ENCODE results near the gene AMOTL2.

AMOTL2 gene

DNA sequence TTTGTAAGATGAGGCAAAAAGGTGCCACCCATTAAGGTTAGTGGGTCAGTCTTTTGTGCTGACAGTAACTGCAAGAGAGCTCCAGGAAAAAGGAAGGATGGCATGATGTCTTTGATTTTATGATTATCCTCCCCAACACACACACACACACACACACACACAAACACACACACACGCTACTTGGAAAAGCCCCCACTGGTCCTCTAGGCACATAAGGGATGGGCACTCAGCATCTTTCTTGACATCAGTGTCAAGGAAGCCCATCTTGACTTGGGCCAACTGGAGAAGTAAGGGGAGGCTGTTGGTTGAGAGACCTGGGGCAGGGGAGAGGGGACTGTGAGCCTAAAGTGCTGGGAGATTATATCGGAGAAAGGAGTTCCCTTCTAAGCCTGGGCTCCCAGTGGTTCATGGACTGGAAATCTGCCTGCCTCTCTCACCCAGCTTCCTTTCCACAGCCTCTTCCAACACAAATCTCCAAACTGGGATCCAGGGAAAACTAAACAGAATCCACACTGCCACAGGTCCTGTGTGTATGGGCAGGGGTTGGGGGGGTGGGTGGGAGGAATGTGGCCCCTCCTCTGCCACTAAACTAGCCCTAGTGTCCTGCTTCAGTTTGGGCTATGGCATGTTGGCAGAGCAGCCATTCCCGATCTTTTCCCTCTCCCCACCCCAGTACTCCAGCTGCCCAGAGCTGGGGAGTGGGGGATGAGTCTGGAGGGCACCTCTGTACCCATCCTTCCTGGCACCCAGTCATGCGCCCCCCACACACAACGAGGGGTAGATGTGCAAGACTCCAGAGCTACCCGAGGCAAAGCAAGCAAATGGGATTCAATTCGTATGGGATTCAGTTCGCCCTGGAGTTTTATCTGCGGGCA is 1.6 kb downstream of the AMOTL2 start:
- H3K4me1 ChIP-seq (ENCODE audit: control insufficient read depth, insufficient read depth, low read length): peaks cover 8% of the 10 kb centered on the region
- peaks cover 23% of the 10 kb centered on the region for H3K36me3 ChIP-seq (ENCODE audit: control insufficient read depth, insufficient read depth, low read length)
- no CpG with 5 or more reads among the region's 9 CpGs for WGBS (ENCODE audit: insufficient coverage, insufficient read length)
- no peaks in the 10 kb centered on the region for H3K9me3 ChIP-seq (ENCODE audit: control insufficient read depth, insufficient read depth, low read length)
- peaks cover 3% of the 10 kb centered on the region; the same call in 1 of the 2 replicates for H3K27me3 ChIP-seq (ENCODE audit: control insufficient read depth, insufficient read depth, low read length)
- H3K27ac ChIP-seq (ENCODE audit: low read length): no peak overlapping the region
- DNase-seq (ENCODE audit: low read depth, low spot score): no peak
- H3K4me3 ChIP-seq (ENCODE audit: low read length): peak overlapping the region; percentile 92; the same call in 1 of the 2 replicates

DNA sequence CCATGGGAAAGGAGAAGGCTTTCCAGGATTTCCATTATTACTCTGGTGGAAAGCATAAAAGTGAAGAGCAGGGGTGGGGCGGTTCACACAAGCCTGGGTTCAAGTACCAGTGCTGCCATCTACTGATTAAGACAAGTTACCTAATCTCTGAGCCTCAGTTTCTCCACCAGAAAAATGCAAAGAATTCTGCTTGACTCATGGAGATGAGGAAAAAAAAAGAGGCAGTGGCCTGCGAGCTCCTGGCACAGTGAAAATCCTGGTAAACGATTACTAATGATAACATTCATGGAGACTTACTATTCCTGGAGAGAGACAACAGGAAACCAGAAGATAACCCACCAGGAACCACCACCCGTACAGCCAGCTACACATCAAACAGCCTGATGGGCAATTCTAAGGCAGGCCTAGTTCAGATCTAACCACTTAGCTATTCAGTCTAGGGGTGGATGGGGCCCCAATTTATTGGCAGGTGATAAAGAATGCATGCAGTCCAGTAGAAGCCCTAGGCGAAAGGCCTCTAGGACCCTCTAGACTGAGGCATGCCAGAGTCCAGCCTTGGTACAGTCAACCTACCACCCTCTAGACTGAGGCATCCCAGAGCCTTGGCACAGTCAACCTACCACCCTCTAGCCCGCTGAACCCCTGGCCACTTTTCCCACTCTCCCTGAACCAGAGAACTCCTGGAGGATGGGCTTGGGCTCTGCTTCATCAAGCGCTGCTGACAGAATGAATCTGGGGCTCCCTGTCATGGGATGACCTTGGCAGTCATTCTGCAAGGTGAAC is 2.5 kb downstream of the AMOTL2 start:
- H3K27ac ChIP-seq (ENCODE audit: low read length): no peak overlapping the region
- H3K4me3 ChIP-seq (ENCODE audit: low read length): no peak overlapping the region
- peaks cover 2% of the 10 kb centered on the region; the same call in 1 of the 2 replicates for H3K27me3 ChIP-seq (ENCODE audit: control insufficient read depth, insufficient read depth, low read length)
- H3K36me3 ChIP-seq (ENCODE audit: control insufficient read depth, insufficient read depth, low read length): peaks cover 32% of the 10 kb centered on the region
- no CpG with 5 or more reads among the region's 7 CpGs for WGBS (ENCODE audit: insufficient coverage, insufficient read length)
- no peaks in the 10 kb centered on the region for H3K9me3 ChIP-seq (ENCODE audit: control insufficient read depth, insufficient read depth, low read length)
- H3K4me1 ChIP-seq (ENCODE audit: control insufficient read depth, insufficient read depth, low read length): peaks cover 8% of the 10 kb centered on the region
- no peak for DNase-seq (ENCODE audit: low read depth, low spot score)

DNA sequence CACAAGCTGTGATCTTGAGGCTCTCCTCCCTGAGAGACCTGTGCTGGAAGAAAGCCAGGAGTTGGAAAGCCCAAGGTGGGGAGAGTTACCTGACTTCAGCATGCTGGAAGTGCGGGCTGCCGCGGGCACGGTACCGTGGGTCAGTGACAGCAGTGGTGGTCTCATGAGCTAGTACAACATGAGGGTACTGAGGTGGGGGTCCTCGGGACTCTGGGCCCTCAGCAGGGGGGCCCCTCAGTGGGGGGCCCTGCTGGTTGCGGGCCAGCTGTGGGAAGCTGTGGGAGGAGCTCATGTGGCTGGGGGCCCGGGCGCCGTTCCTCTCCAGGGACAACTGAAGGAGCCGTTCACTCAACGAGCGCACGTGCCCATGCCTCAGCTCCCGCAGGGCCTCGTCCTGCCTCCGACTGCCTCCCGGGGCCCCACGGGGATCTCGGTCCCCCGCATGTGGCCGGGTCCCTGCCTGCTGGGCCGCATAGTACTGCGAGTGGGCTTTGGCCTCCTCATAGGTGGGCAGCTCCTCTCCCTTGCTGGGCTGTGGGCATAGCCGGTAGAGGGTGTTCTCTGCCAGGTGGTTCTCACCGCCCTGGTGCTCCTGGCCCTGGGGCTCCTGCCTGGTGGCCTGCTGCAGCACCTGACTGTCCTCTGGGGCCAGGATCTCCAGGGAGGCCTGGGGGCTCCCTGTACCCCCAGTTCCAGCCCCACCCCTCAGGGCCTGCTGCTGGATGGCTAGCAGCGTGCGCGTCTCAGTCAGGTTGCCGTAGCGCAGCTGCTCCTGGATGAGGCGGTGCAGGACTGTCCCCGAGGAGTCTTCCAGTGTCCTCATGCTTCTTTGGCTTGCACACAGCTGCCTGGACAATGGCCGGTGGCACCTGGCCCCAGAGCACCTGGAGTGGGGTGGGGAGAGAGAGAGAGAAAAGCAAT is 3.4 kb downstream of the AMOTL2 start:
- no CpG with 5 or more reads among the region's 34 CpGs for WGBS (ENCODE audit: insufficient coverage, insufficient read length)
- Histone ChIP-seq H3K4me3 (ENCODE audit: low read length) (no peak overlapping the region), H3K27me3 (ENCODE audit: control insufficient read depth, insufficient read depth, low read length) (no peaks in the 10 kb centered on the region; the same call in 1 of the 2 replicates), H3K27ac (ENCODE audit: low read length) (no peak overlapping the region), H3K4me1 (ENCODE audit: control insufficient read depth, insufficient read depth, low read length) (peaks cover 8% of the 10 kb centered on the region), H3K9me3 (ENCODE audit: control insufficient read depth, insufficient read depth, low read length) (no peaks in the 10 kb centered on the region), H3K36me3 (ENCODE audit: control insufficient read depth, insufficient read depth, low read length) (peaks cover 35% of the 10 kb centered on the region)
- DNase-seq (ENCODE audit: low read depth, low spot score): no peak

DNA sequence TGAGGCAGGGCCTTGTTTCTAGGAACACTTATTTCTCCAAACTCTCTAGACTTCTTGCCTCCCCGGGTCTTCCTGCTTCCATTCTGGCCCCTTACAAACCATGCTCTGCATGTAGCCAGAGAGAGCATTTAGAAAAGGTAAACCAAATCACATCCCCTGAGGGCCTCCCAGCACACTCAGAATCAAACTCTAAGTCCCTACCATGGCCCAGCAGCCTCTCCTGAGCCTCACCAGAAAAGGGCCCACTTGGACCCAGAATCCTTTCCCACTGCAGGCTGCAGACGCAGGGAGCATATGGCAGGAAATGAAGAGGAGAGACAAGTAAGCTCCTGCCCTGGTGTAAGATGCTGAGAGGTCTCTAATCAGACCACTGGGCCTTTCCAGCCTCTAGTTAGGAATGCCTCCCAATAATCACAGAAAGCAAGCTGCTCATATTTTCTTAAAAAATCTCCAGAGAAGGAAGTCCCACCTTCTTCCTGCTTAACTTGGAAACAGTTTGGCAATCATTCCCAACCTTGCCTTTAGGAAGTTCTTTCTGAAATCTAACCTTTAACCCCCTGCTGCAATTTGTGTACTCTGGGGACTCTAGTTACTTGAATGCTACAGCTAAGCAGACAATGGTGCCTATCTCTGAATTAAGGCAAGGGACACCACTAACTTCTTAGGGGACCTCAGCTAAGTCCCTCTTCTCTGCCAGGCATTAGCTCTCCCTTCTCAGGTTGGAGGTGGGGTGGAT is 4.2 kb downstream of the AMOTL2 start:
- Histone ChIP-seq H3K4me1 (ENCODE audit: control insufficient read depth, insufficient read depth, low read length) (peaks cover 12% of the 10 kb centered on the region), H3K27me3 (ENCODE audit: control insufficient read depth, insufficient read depth, low read length) (no peaks in the 10 kb centered on the region), H3K4me3 (ENCODE audit: low read length) (no peak overlapping the region), H3K36me3 (ENCODE audit: control insufficient read depth, insufficient read depth, low read length) (peaks cover 41% of the 10 kb centered on the region), H3K9me3 (ENCODE audit: control insufficient read depth, insufficient read depth, low read length) (no peaks in the 10 kb centered on the region), H3K27ac (ENCODE audit: low read length) (no peak overlapping the region)
- WGBS (ENCODE audit: insufficient coverage, insufficient read length): no CpG with 5 or more reads among the region's 2 CpGs
- DNase-seq (ENCODE audit: low read depth, low spot score): no peak

DNA sequence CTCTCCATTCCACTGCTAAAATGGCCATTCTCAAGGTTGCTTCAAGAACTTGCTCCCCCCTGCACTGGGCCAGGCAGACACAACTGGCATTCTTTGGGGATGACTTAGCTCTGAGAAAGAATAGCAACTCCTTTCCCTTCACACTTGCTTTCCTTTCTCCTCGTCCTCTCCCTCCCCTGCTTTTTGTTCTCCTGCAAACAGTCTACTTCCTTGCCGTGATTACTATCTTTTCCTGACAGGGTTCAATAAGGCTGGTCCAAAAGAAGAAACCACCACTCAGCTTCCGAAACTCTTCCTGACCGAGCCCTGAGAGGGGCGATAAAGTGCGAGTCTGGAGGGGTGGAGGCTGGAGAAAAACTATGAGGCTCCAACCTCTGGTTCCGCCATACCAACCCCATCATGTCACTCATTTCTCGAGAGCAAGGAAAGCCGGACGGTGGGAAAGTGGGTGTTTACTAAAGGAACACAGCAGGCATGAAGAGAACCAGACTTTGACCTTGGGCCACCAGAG is 5.0 kb downstream of the AMOTL2 start:
- Histone ChIP-seq H3K4me3 (ENCODE audit: low read length) (no peak overlapping the region), H3K36me3 (ENCODE audit: control insufficient read depth, insufficient read depth, low read length) (peaks cover 41% of the 10 kb centered on the region), H3K9me3 (ENCODE audit: control insufficient read depth, insufficient read depth, low read length) (no peaks in the 10 kb centered on the region), H3K27ac (ENCODE audit: low read length) (no peak overlapping the region), H3K27me3 (ENCODE audit: control insufficient read depth, insufficient read depth, low read length) (no peaks in the 10 kb centered on the region), H3K4me1 (ENCODE audit: control insufficient read depth, insufficient read depth, low read length) (peaks cover 15% of the 10 kb centered on the region)
- WGBS (ENCODE audit: insufficient coverage, insufficient read length): no CpG with 5 or more reads among the region's 10 CpGs
- no peak for DNase-seq (ENCODE audit: low read depth, low spot score)

DNA sequence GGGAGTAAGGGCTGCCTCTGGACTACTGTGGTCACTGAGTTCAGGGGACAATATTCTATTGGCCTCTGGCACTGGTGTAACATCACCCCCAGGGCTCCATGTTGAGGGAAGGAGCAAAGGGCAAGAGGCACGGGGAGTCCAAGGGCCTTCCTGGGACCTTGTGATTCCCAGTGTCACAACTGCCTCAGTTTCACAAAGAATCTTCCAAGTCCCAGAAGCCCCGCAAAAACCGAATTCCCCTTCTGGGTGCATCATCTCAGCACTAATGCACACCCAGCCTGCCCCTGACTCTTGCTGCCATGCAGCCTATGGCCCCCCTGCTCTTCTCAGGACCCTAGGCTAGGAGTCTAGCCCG is 5.5 kb downstream of the AMOTL2 start:
- no peaks in the 10 kb centered on the region for H3K27me3 ChIP-seq (ENCODE audit: control insufficient read depth, insufficient read depth, low read length)
- H3K4me3 ChIP-seq (ENCODE audit: low read length): no peak overlapping the region
- DNase-seq (ENCODE audit: low read depth, low spot score): no peak
- no CpG with 5 or more reads among the region's 4 CpGs for whole genome bisulfite sequencing (ENCODE audit: insufficient coverage, insufficient read length)
- H3K9me3 ChIP-seq (ENCODE audit: control insufficient read depth, insufficient read depth, low read length): no peaks in the 10 kb centered on the region
- peaks cover 17% of the 10 kb centered on the region for H3K4me1 ChIP-seq (ENCODE audit: control insufficient read depth, insufficient read depth, low read length)
- peaks cover 41% of the 10 kb centered on the region for H3K36me3 ChIP-seq (ENCODE audit: control insufficient read depth, insufficient read depth, low read length)
- no peak overlapping the region for H3K27ac ChIP-seq (ENCODE audit: low read length)

DNA sequence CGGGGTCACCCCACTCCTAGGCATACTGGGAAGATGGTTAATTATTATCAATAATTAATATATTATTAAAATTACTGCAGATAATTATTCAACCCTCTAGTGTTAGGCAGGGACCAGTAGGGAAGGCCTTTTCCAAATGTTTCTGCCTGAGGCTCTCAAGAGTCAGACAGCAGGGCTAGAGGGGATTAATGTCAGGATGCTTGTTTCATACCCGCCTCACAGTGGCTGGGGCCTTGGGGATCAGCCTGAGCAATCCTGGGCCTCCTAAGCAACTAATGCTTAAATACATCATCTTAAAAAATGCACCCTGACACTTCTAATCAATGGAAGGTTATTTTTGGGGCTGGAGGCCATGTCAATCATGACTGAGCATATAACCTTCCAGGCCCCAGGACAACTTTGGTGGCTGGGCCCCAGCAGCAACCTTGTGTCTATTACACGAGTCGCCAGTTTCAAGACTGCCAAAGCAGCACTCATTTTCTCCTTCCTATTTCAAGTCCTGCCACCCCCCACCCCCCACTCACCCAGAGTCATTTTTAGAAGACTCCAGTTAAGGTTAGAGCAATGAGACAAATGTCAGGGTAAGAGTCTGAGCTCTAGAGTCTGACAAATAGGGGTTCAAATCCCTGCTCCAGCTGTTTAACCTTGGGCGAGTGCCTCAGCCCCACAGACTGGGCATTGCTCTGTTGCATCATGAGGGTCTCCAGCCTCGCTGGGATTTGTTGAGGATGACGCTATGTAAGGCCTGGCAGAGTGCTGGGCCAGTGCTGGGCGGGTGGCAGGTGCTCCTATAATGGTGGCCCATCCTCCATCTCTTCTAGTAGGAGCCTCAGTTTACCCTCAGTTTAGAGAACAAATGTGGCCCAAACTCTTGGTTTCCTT is 6.1 kb downstream of the AMOTL2 start:
- Histone ChIP-seq H3K27me3 (ENCODE audit: control insufficient read depth, insufficient read depth, low read length) (no peaks in the 10 kb centered on the region), H3K4me3 (ENCODE audit: low read length) (no peak overlapping the region), H3K36me3 (ENCODE audit: control insufficient read depth, insufficient read depth, low read length) (peaks cover 45% of the 10 kb centered on the region), H3K9me3 (ENCODE audit: control insufficient read depth, insufficient read depth, low read length) (no peaks in the 10 kb centered on the region), H3K27ac (ENCODE audit: low read length) (no peak overlapping the region), H3K4me1 (ENCODE audit: control insufficient read depth, insufficient read depth, low read length) (peaks cover 23% of the 10 kb centered on the region)
- DNase-seq (ENCODE audit: low read depth, low spot score): no peak
- WGBS (ENCODE audit: insufficient coverage, insufficient read length): no CpG with 5 or more reads among the region's 8 CpGs

DNA sequence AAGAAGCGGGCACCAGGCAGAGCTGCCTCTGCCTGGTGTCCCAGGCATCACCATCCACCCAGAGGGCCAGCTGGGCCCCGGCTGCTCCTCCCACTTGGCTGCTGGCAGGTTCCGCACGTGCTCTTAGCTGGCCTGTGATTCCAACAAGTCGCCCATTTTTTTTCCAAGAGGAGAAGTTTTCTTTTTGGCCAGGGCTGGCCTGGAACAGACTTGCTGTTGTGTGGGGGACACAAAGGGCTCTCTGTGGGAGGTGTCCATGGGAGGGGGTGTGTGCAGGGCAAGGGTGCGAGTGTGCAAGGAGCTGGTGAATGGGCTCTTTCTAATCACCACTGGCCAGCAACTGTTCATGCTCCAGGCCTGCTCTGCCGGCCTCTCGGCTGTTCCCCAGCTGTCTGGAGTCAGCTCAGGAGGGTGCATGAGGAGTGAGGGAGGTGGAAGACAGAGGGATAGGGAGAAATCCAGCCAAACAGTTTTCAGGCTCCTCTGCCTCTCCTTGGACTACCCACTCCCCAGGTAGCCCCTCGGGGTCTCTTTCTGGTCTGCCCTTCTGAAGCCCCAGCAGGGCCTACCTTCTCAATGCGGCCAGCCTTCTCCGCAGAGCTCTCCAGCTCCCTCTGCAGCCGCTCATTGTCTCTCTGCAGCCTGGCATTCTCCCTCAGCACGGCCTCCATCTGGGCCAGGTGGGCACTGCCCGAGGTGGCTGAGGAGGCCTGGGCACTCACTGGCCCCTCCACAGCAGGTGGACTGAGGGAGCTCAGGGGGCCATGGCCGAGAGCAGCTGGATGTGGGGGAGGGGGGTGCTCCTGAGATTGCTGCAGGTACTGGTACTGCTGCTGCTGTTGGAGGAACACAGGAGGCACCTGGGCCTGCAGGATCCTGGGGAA is 7.1 kb downstream of the AMOTL2 start:
- peaks cover 52% of the 10 kb centered on the region for H3K36me3 ChIP-seq (ENCODE audit: control insufficient read depth, insufficient read depth, low read length)
- H3K9me3 ChIP-seq (ENCODE audit: control insufficient read depth, insufficient read depth, low read length): no peaks in the 10 kb centered on the region
- H3K4me3 ChIP-seq (ENCODE audit: low read length): no peak overlapping the region
- WGBS (ENCODE audit: insufficient coverage, insufficient read length): no CpG with 5 or more reads among the region's 15 CpGs
- DNase-seq (ENCODE audit: low read depth, low spot score): no peak
- H3K27me3 ChIP-seq (ENCODE audit: control insufficient read depth, insufficient read depth, low read length): no peaks in the 10 kb centered on the region
- no peak overlapping the region for H3K27ac ChIP-seq (ENCODE audit: low read length)
- H3K4me1 ChIP-seq (ENCODE audit: control insufficient read depth, insufficient read depth, low read length): peaks cover 23% of the 10 kb centered on the region

Measured in iPS DF 6.9 (cell line).